Stimulated activated CD8-positive, alpha-beta memory T cell treated with anti-CD3 and anti-CD28 coated beads, Interleukin-12 subunit alpha, Interleukin-12 subunit beta, amount 100 ng/mL, for 24 hours (primary cell): ENCODE results near the gene PIN1.
"Not testable (repeated sequence)": the region's sequence is repeated elsewhere in the genome, so short reads cannot be mapped to it uniquely, and the experiment has no call there.

Source experiments
- DNase-seq: peaks from one replicate; pipeline ENCODE4 v3.0.0-alpha.2; 2020; ENCODE audit errors: extremely low read depth

The PIN1 gene

GRCh38 chr19:9818734-9819595, 16.2 kb upstream of the PIN1 start, which contains the start of gene FBXL12:
Gene FBXL12 (minus strand): TSS chr19:9819079. CDS start chr19:9818813, 266 bp downstream.
- peak; percentile 100 for DNase-seq

GRCh38 chr19:9819596-9819909, 15.6 kb upstream of the PIN1 start:
- no peak for DNase-seq

GRCh38 chr19:9820034-9820433, 15.1 kb upstream of the PIN1 start:
- DNase-seq: not testable (repeated sequence)

- DNase-seq: no peak
These were observed 11.3 kb upstream of the PIN1 start for GRCh38 chr19:9823816-9824215.

- peak; percentile 71 for DNase-seq
These were observed 7.6 kb upstream of the PIN1 start, which contains the start of gene UBL5 for GRCh38 chr19:9827289-9828238. Gene UBL5 (plus strand): TSS chr19:9827918. CDS start chr19:9828338, 420 bp downstream.

GRCh38 chr19:9828551-9829063, 6.5 kb upstream of the PIN1 start:
- no peak for DNase-seq

GRCh38 chr19:9834307-9834725, 802 bp upstream of the PIN1 start:
- DNase-seq: no peak

- no peak for DNase-seq
These were observed 410 bp downstream of the PIN1 start for GRCh38 chr19:9835507-9835949.

- DNase-seq: no peak
These were observed 903 bp downstream of the PIN1 start for GRCh38 chr19:9836021-9836420.

- DNase-seq: no peak
These were observed 3.2 kb downstream of the PIN1 start for GRCh38 chr19:9838324-9838723.

GRCh38 chr19:9839415-9839814, 4.3 kb downstream of the PIN1 start:
- no peak for DNase-seq

- no peak for DNase-seq
These were observed 7.9 kb downstream of the PIN1 start for GRCh38 chr19:9842834-9843625.

GRCh38 chr19:9843626-9844273, 8.6 kb downstream of the PIN1 start:
- not testable (repeated sequence) for DNase-seq

GRCh38 chr19:9847087-9847671, 12.1 kb downstream of the PIN1 start:
- no peak for DNase-seq

GRCh38 chr19:9848060-9848459, 12.9 kb downstream of the PIN1 start:
- no peak for DNase-seq

GRCh38 chr19:9848762-9849161, 13.6 kb downstream of the PIN1 start:
- DNase-seq: no peak

GRCh38 chr19:9849791-9850190, 14.7 kb downstream of the PIN1 start:
- no peak for DNase-seq

- DNase-seq: no peak
These were observed 15.3 kb downstream of the PIN1 start for GRCh38 chr19:9850235-9850959.

GRCh38 chr19:9854282-9854846, 19.2 kb downstream of the PIN1 start:
- no peak for DNase-seq
